ENCODE results near the gene METTL26.

- no peak for TF ChIP-seq CTCF (conservative IDR thresholded peaks at IDR 0.05 in 1 of 2, IDR thresholded peaks at IDR 0.05 in 1 of 2; ENCODE audit: extremely low read depth in 1 of 2, insufficient read depth in 1 of 2, low read depth in 1 of 2, low read length in 2 of 2)
- TF ChIP-seq EZH2 (IDR thresholded peaks at IDR 0.05; ENCODE audit: borderline replicate concordance, low read length) = no peak
These were observed 38.2 kb upstream of the METTL26 start for GRCh38 chr16:674214-674881.
